ENCODE results near the gene ZNF529.
A peak's percentile ranks its signal among the peaks of the same experiment; 100 is the strongest.

ZNF529 gene

GRCh38 chr19:36547001-36547732 is 25.9 kb downstream of the ZNF529 start:
- H3K27ac ChIP-seq: no peak overlapping the region
- TF ChIP-seq CTCF (IDR thresholded peaks at IDR 0.05; ENCODE audit: low read depth, low read length, missing control alignments): no peak
- no peaks in the 10 kb centered on the region for H3K27me3 ChIP-seq (replicated peaks)
- in situ Hi-C loops (cut with HindIII; ENCODE audit: low pct_ligation_motif_present, low sequenced_read_pairs): no loop called here
- H3K36me3 ChIP-seq (replicated peaks): peaks cover 52% of the 10 kb centered on the region
- no peak overlapping the region for H3K4me3 ChIP-seq (ENCODE audit: low read depth, low read length)
- DNase-seq: no peak

- in situ Hi-C loops (cut with HindIII; ENCODE audit: low pct_ligation_motif_present, low sequenced_read_pairs): no loop called here
- peak overlapping the region; percentile 77 for H3K4me3 ChIP-seq (ENCODE audit: low read depth, low read length)
- DNase-seq: no peak
- peaks cover 9% of the 10 kb centered on the region for H3K36me3 ChIP-seq (replicated peaks)
- peak overlapping the region; percentile 86 for H3K27ac ChIP-seq
- no peak for TF ChIP-seq CTCF (IDR thresholded peaks at IDR 0.05; ENCODE audit: low read depth, low read length, missing control alignments)
- H3K27me3 ChIP-seq (replicated peaks): no peaks in the 10 kb centered on the region
Measured at GRCh38 chr19:36528921-36529518, 44.1 kb downstream of the ZNF529 start.

- H3K27ac ChIP-seq: peak within 1 kb of the TSS; percentile 86
- in situ Hi-C loops (cut with HindIII; ENCODE audit: low pct_ligation_motif_present, low sequenced_read_pairs): no loop called here
- H3K27me3 ChIP-seq (replicated peaks): no peaks in the 10 kb centered on the region
Measured at GRCh38 chr19:36528194-36528920, 44.7 kb downstream of the ZNF529 start, which contains the start of gene ZNF260. Gene ZNF260 (minus strand): TSS chr19:36528271. CDS start chr19:36515238, 13,033 bp downstream.

GRCh38 chr19:36527873-36528193 is 45.3 kb downstream of the ZNF529 start:
- no peaks in the 10 kb centered on the region for H3K27me3 ChIP-seq (replicated peaks)
- no peak for TF ChIP-seq CTCF (IDR thresholded peaks at IDR 0.05; ENCODE audit: low read depth, low read length, missing control alignments)
- H3K4me3 ChIP-seq (ENCODE audit: low read depth, low read length): peak overlapping the region; percentile 77
- peaks cover 17% of the 10 kb centered on the region for H3K36me3 ChIP-seq (replicated peaks)
- in situ Hi-C loops (cut with HindIII; ENCODE audit: low pct_ligation_motif_present, low sequenced_read_pairs): no loop called here
- H3K27ac ChIP-seq: peak overlapping the region; percentile 86
- DNase-seq: no peak

More at GRCh38 chr19:36528194-36528920, 44.7 kb downstream of the ZNF529 start, which contains the start of gene ZNF260:
- DNase-seq: peak; percentile 97
- Histone ChIP-seq H3K36me3 (replicated peaks) (peaks cover 13% of the 10 kb centered on the region), H3K4me3 (ENCODE audit: low read depth, low read length) (peak within 1 kb of the TSS; percentile 77)
- TF ChIP-seq CTCF (IDR thresholded peaks at IDR 0.05; ENCODE audit: low read depth, low read length, missing control alignments): peak; percentile 27

- Histone ChIP-seq H3K27ac (peak overlapping the region; percentile 86), H3K4me3 (ENCODE audit: low read depth, low read length) (peak overlapping the region; percentile 77), H3K36me3 (replicated peaks) (peaks cover 17% of the 10 kb centered on the region), H3K27me3 (replicated peaks) (no peaks in the 10 kb centered on the region)
- no peak for DNase-seq
- in situ Hi-C loops (cut with HindIII; ENCODE audit: low pct_ligation_motif_present, low sequenced_read_pairs): no loop called here
- no peak for TF ChIP-seq CTCF (IDR thresholded peaks at IDR 0.05; ENCODE audit: low read depth, low read length, missing control alignments)
Measured at GRCh38 chr19:36527341-36527740, 45.8 kb downstream of the ZNF529 start.

Measured in brain microvascular endothelial cell (primary cell).